B cell (primary cell): ENCODE results near the gene ZNF776. TPM values are rescaled to one million over a fixed set of nuclear protein-coding genes. Genes with fewer than 3 reads are reported as not detected.
A peak's percentile ranks its signal among the peaks of the same experiment; 100 is the strongest.

Source experiments
- ATAC-seq: fragments of 200-7000 bp; cut with Tn5 transposase; one replicate; pipeline ENCODE4 v1.10.0; 2021; ENCODE audit warnings: low read depth, mild to moderate bottlenecking, moderate number of reproducible peaks, moderate library complexity
- CTCF ChIA-PET: fragments of 350-600 bp; sonication (Branson Sonifier 250); formaldehyde crosslinking; loops from one replicate; lab custom pipeline; 2021; ENCODE audit warnings: antibody characterized with exemption, inconsistent platforms; lab: Charles Lee
- POLR2A ChIA-PET: fragments of 350-600 bp; sonication (Branson Sonifier 250); formaldehyde crosslinking; loops from one replicate; lab custom pipeline; 2021; ENCODE audit warnings: antibody characterized with exemption; lab: Charles Lee
- DNase-seq: peaks from one replicate; pipeline ENCODE4 v3.0.0; 2013
- H2AFZ ChIP-seq: 2 replicates; pipeline ENCODE4 v1.6.1; 2012; ENCODE audit warnings: mild to moderate bottlenecking, low read depth, low read length; ENCODE audit not compliant: insufficient read depth, poor library complexity, severe bottlenecking
- H3K27ac ChIP-seq, 2 donors: 1 replicate in 1 of 2; 2 replicates in 1 of 2; pipeline ENCODE4 v1.5.1; 2012 to 2013; ENCODE audit warnings: low read length in 2 of 2, mild to moderate bottlenecking in 2 of 2, moderate library complexity in 1 of 2
- H3K27me3 ChIP-seq, 4 experiments: fragments of 200-600 bp in 1 of 4; sonication (generic) in 1 of 4; replicated peaks in 1 of 4; 1 replicate in 2 of 4; 2 replicates in 2 of 4; pipeline versions ENCODE4 v1.6.1 to v1.7.0; 2013 to 2016; ENCODE audit warnings: low read length in 3 of 4, mild to moderate bottlenecking in 2 of 4, mixed read lengths in 1 of 4, moderate library complexity in 1 of 4; ENCODE audit not compliant: insufficient read depth in 4 of 4, control insufficient read depth in 3 of 4; ENCODE audit errors: control extremely low read depth in 1 of 4
- H3K36me3 ChIP-seq, 2 experiments: replicated peaks in 1 of 2; 1 replicate in 1 of 2; 2 replicates in 1 of 2; pipeline versions ENCODE4 v1.6.1 to v1.7.1; 2013; ENCODE audit warnings: low read length in 1 of 2; ENCODE audit not compliant: insufficient read depth in 2 of 2, control insufficient read depth in 1 of 2; ENCODE audit errors: control extremely low read depth in 1 of 2, extremely low read depth in 1 of 2
- H3K4me1 ChIP-seq, 2 donors: fragments of 200-600 bp in 1 of 2; sonication (generic) in 1 of 2; 1 replicate in 1 of 2; 2 replicates in 1 of 2; pipeline versions ENCODE4 v1.5.1 to v1.6.1; 2013 to 2017; ENCODE audit warnings: low read length in 2 of 2; ENCODE audit not compliant: control insufficient read depth in 2 of 2, insufficient read depth in 2 of 2
- H3K4me2 ChIP-seq: replicated peaks from 2 replicates; pipeline ENCODE3; 2012; ENCODE audit warnings: mild to moderate bottlenecking, low read depth, low read length; ENCODE audit not compliant: poor library complexity, severe bottlenecking
- H3K4me3 ChIP-seq, 5 experiments: fragments of 200-600 bp in 1 of 5; sonication (generic) in 1 of 5; 1 replicate in 3 of 5; 2 replicates in 2 of 5; pipeline versions ENCODE4 v1.5.1 to v1.7.0; 2011 to 2016; ENCODE audit warnings: low read length in 4 of 5, mild to moderate bottlenecking in 4 of 5, low read depth in 2 of 5, control low read depth in 1 of 5, moderate library complexity in 1 of 5; ENCODE audit not compliant: insufficient read depth in 1 of 5; ENCODE audit errors: control extremely low read depth in 1 of 5, extremely low read depth in 1 of 5
- H3K79me2 ChIP-seq: fragments of 200-600 bp; sonication (generic); one replicate; pipeline ENCODE4 v1.6.0; 2016; ENCODE audit warnings: low read length; ENCODE audit not compliant: control insufficient read depth, insufficient read depth
- H3K9ac ChIP-seq: fragments of 200-600 bp; sonication (generic); 2 replicates; pipeline ENCODE4 v1.6.1; 2017; ENCODE audit warnings: mild to moderate bottlenecking, low read length, moderate library complexity
- H3K9me3 ChIP-seq, 3 donors: one replicate each; pipeline versions ENCODE4 v1.6.1 to v1.7.1; 2013; ENCODE audit warnings: low read length in 2 of 3; ENCODE audit not compliant: control insufficient read depth in 2 of 3, insufficient read depth in 1 of 3; ENCODE audit errors: control extremely low read depth in 1 of 3
- H4K20me1 ChIP-seq: 2 replicates; pipeline ENCODE4 v1.6.0; 2012; ENCODE audit warnings: mild to moderate bottlenecking, low read length; ENCODE audit not compliant: insufficient read depth, control insufficient read depth, poor library complexity, severe bottlenecking
- H3K27ac Mint-ChIP-seq: one replicate; pipeline ENCODE4 v1.8.0; 2021; ENCODE audit warnings: mixed read lengths
- H3K27me3 Mint-ChIP-seq: one replicate; pipeline ENCODE4 v1.8.0; 2021; ENCODE audit warnings: mixed read lengths
- H3K4me1 Mint-ChIP-seq: one replicate; pipeline ENCODE4 v1.8.0; 2021; ENCODE audit warnings: mixed read lengths
- H3K4me3 Mint-ChIP-seq: one replicate; pipeline ENCODE4 v1.8.0; 2021; ENCODE audit warnings: mixed read lengths
- H3K9me3 Mint-ChIP-seq: one replicate; pipeline ENCODE4 v1.8.0; 2022; ENCODE audit warnings: mixed read lengths; ENCODE audit not compliant: insufficient read depth
- CTCF ChIP-seq: fragments of 200-600 bp; IDR thresholded peaks from one replicate; pipeline ENCODE4 v1.8.0; 2022; ENCODE audit warnings: antibody characterized with exemption, mild to moderate bottlenecking
- EZH2 ChIP-seq: IDR thresholded peaks from 2 replicates; pipeline ENCODE4 v1.6.1; 2012; ENCODE audit warnings: borderline replicate concordance, low read depth, mild to moderate bottlenecking, moderate library complexity, low read length; ENCODE audit not compliant: insufficient read depth, poor library complexity, severe bottlenecking
- WGBS: methylation state at CpG from one replicate; pipeline ENCODE4 v1.1.5; 2013; ENCODE audit warnings: missing lambda C conversion rate; ENCODE audit not compliant: insufficient coverage; 5-methylcytosine and 5-hydroxymethylcytosine counted together
- intact Hi-C: fragments of 100-400 bp; cut with micrococcal nuclease; formaldehyde crosslinking; loops from one replicate; pipeline ENCODE4 v1.10.0; 2022
- polyA plus RNA-seq: library from polyadenylated mRNA; depleted of rRNA; stranded (reverse); fragments of >200 nt; gene quantifications from 2 replicates; pipeline ENCODE4 v1.2.3, GENCODE V29; 2012
- total RNA-seq, 2 donors: library from RNA; stranded (reverse); fragments of 120-200 nt in 1 of 2; gene quantifications; 1 replicate in 1 of 2; 2 replicates in 1 of 2; pipeline versions ENCODE4 v1.2.3 to v1.2.4, GENCODE V29; 2013 to 2022

ZNF776 gene
- total and polyA plus RNA-seq, 2 donors (not counting 1 experiment from before 2014, with no cell fraction given): 15.6 to 47.5 TPM

- peak within 1 kb of the TSS; percentile 85 for H2AFZ ChIP-seq
- peaks cover 2% of the 10 kb centered on the region for H3K9me3 Mint-ChIP-seq
- intact Hi-C loops: loop anchor here (1.0 to 2.0 kb wide), 5 partner anchors 23 to 120 kb away; partner anchors contain the start of genes ZNF551, ZNF776 and ZNF814
Observed at GRCh38 chr19:57769345-57770131, 22.9 kb downstream of the ZNF776 start, which contains the start of gene ZNF586. ZNF586 (plus strand) TSS chr19:57769676; CDS start chr19:57769843, 167 bp downstream.

More at GRCh38 chr19:57769345-57770131, 22.9 kb downstream of the ZNF776 start, which contains the start of gene ZNF586:
- Histone ChIP-seq H3K79me2 (peaks cover 56% of the 10 kb centered on the region), H3K9me3 (peaks cover 0 to 21% (median 2%) of the 10 kb centered on the region in 3 donors), H3K4me2 (peak within 1 kb of the TSS; percentile 76), H3K27me3 (no peaks in the 10 kb centered on the region), H3K9ac (peak within 1 kb of the TSS; percentile 86), H3K36me3 (peaks cover 2 to 12% of the 10 kb centered on the region in 2 experiments), H3K4me1 (peaks cover 23 to 49% of the 10 kb centered on the region in 2 donors), H3K27ac (peak within 1 kb of the TSS; percentile 75 to 83), H3K4me3 (peak within 1 kb of the TSS; percentile 65 to 86 (median 82)), H4K20me1 (peaks cover 28% of the 10 kb centered on the region)
- TF ChIP-seq EZH2 (no peak), CTCF (no peak)
- CTCF ChIA-PET: interaction anchor here (0.7 to 1.9 kb wide), 3 partner anchors 23 to 384 kb away, joined by 3 to 6 read pairs (median 4); partner anchors contain the start of genes ZNF552 and ZNF776
- DNase-seq (peak; percentile 91), ATAC-seq (peak; percentile 99)
- peak within 1 kb of the TSS; percentile 94 for H3K4me3 Mint-ChIP-seq
- H3K27me3 Mint-ChIP-seq: no peaks in the 10 kb centered on the region
- POLR2A ChIA-PET: interaction anchor here (0.7 to 1.5 kb wide), 4 partner anchors 16 to 233 kb away, joined by 3 to 4 read pairs (median 3); partner anchors contain the start of genes ZNF552 and ZNF606
- WGBS: 3% methylated on average over 52 of the region's 61 CpGs
- H3K27ac Mint-ChIP-seq: peak within 1 kb of the TSS; percentile 90
- H3K4me1 Mint-ChIP-seq: peaks cover 37% of the 10 kb centered on the region
